ENCODE data around the gene POLR2A. TPM values are rescaled to one million over a fixed set of nuclear protein-coding genes. Genes with fewer than 3 reads are reported as not detected.

The POLR2A gene
- total RNA-seq, 1 experiment from 2014 or later, result 46.1 TPM

DNA sequence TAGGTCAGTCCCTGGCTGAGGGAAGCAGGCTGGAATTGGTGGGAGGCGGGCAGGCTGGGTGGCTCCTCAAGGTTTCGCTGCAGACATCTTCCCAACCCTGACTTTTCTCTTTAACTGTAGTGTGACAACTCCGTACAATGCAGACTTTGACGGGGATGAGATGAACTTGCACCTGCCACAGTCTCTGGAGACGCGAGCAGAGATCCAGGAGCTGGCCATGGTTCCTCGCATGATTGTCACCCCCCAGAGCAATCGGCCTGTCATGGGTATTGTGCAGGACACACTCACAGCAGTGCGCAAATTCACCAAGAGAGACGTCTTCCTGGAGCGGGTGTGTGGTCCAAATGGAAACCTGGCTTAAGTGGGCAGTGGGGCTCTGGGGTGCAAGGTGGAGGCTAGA is 15.0 kb downstream of the POLR2A start:
- no peak for DNase-seq
- peaks cover 64% of the 10 kb centered on the region for H3K36me3 ChIP-seq (replicated peaks; ENCODE audit: control insufficient read depth, insufficient read depth, low read length)
- H3K27me3 ChIP-seq (ENCODE audit: control insufficient read depth, insufficient read depth, low read length), result no peaks in the 10 kb centered on the region
- no peak overlapping the region for H3K4me3 ChIP-seq (ENCODE audit: insufficient read depth, low read depth, low read length)

- Histone ChIP-seq H3K4me3 (ENCODE audit: insufficient read depth, low read depth, low read length) (no peak overlapping the region), H3K36me3 (replicated peaks; ENCODE audit: control insufficient read depth, insufficient read depth, low read length) (peaks cover 66% of the 10 kb centered on the region), H3K27me3 (ENCODE audit: control insufficient read depth, insufficient read depth, low read length) (no peaks in the 10 kb centered on the region)
- no peak for DNase-seq
These were observed 17.6 kb downstream of the POLR2A start for GRCh38 chr17:7501729-7502128.

- no peaks in the 10 kb centered on the region for H3K27me3 ChIP-seq (ENCODE audit: control insufficient read depth, insufficient read depth, low read length)
- no peak for DNase-seq
- H3K36me3 ChIP-seq (replicated peaks; ENCODE audit: control insufficient read depth, insufficient read depth, low read length), result peaks cover 64% of the 10 kb centered on the region
- no peak overlapping the region for H3K4me3 ChIP-seq (ENCODE audit: insufficient read depth, low read depth, low read length)
These were observed 18.1 kb downstream of the POLR2A start for GRCh38 chr17:7502171-7502847.

GRCh38 chr17:7502987-7503386 is 18.8 kb downstream of the POLR2A start:
- peaks cover 58% of the 10 kb centered on the region for H3K36me3 ChIP-seq (replicated peaks; ENCODE audit: control insufficient read depth, insufficient read depth, low read length)
- no peaks in the 10 kb centered on the region for H3K27me3 ChIP-seq (ENCODE audit: control insufficient read depth, insufficient read depth, low read length)
- no peak overlapping the region for H3K4me3 ChIP-seq (ENCODE audit: insufficient read depth, low read depth, low read length)
- peak; percentile 72 for DNase-seq

- no peak for DNase-seq
- Histone ChIP-seq H3K27me3 (ENCODE audit: control insufficient read depth, insufficient read depth, low read length) (no peaks in the 10 kb centered on the region), H3K36me3 (replicated peaks; ENCODE audit: control insufficient read depth, insufficient read depth, low read length) (peaks cover 54% of the 10 kb centered on the region), H3K4me3 (ENCODE audit: insufficient read depth, low read depth, low read length) (no peak overlapping the region)
These were observed 19.4 kb downstream of the POLR2A start for GRCh38 chr17:7503521-7503920.

DNA sequence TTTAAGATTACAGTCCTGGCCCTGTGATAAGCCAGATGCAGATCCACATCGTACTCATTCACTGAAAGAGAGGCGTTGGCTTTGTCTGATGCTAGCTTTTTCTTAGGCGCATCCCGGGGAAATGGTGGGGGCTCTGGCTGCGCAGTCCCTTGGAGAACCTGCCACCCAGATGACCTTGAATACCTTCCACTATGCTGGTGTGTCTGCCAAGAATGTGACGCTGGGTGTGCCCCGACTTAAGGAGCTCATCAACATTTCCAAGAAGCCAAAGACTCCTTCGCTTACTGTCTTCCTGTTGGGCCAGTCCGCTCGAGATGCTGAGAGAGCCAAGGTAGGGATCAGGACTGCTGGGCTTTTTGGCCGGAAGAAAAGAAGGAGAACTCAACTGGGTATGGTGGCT is 24.0 kb downstream of the POLR2A start:
- peaks cover 53% of the 10 kb centered on the region for H3K36me3 ChIP-seq (replicated peaks; ENCODE audit: control insufficient read depth, insufficient read depth, low read length)
- DNase-seq, result no peak

GRCh38 chr17:7508846-7509245 is 24.7 kb downstream of the POLR2A start:
- peaks cover 51% of the 10 kb centered on the region for H3K36me3 ChIP-seq (replicated peaks; ENCODE audit: control insufficient read depth, insufficient read depth, low read length)
- H3K4me3 ChIP-seq (ENCODE audit: insufficient read depth, low read depth, low read length), result no peak overlapping the region
- H3K27me3 ChIP-seq (ENCODE audit: control insufficient read depth, insufficient read depth, low read length), result no peaks in the 10 kb centered on the region
- no peak for DNase-seq

More for the DNA sequence above, 24.0 kb downstream of the POLR2A start:
- H3K4me3 ChIP-seq (ENCODE audit: insufficient read depth, low read depth, low read length), result no peak overlapping the region
- no peaks in the 10 kb centered on the region for H3K27me3 ChIP-seq (ENCODE audit: control insufficient read depth, insufficient read depth, low read length)

- DNase-seq, result no peak
- no peak overlapping the region for H3K4me3 ChIP-seq (ENCODE audit: insufficient read depth, low read depth, low read length)
- peaks cover 53% of the 10 kb centered on the region for H3K36me3 ChIP-seq (replicated peaks; ENCODE audit: control insufficient read depth, insufficient read depth, low read length)
- H3K27me3 ChIP-seq (ENCODE audit: control insufficient read depth, insufficient read depth, low read length), result no peaks in the 10 kb centered on the region
These were observed 25.8 kb downstream of the POLR2A start for GRCh38 chr17:7509937-7510336.

- Histone ChIP-seq H3K36me3 (replicated peaks; ENCODE audit: control insufficient read depth, insufficient read depth, low read length) (peaks cover 50% of the 10 kb centered on the region), H3K4me3 (ENCODE audit: insufficient read depth, low read depth, low read length) (no peak overlapping the region), H3K27me3 (ENCODE audit: control insufficient read depth, insufficient read depth, low read length) (no peaks in the 10 kb centered on the region)
- no peak for DNase-seq
These were observed 26.9 kb downstream of the POLR2A start for GRCh38 chr17:7511108-7511507.

DNA sequence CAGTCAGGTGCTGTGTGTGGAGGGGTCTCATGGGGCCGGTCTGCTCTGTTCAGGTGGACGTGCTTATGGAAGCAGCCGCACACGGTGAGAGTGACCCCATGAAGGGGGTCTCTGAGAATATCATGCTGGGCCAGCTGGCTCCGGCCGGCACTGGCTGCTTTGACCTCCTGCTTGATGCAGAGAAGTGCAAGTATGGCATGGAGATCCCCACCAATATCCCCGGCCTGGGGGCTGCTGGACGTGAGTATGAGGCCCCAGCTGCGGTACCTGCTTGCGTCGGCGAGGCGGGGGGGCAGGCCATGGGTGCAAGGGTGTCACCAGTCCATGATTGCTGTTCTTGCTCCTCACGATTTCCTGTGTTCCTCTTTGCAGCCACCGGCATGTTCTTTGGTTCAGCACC is 27.9 kb downstream of the POLR2A start:
- Histone ChIP-seq H3K4me3 (ENCODE audit: insufficient read depth, low read depth, low read length) (no peak overlapping the region), H3K27me3 (ENCODE audit: control insufficient read depth, insufficient read depth, low read length) (no peaks in the 10 kb centered on the region), H3K36me3 (replicated peaks; ENCODE audit: control insufficient read depth, insufficient read depth, low read length) (peaks cover 45% of the 10 kb centered on the region)
- DNase-seq, result no peak

DNA sequence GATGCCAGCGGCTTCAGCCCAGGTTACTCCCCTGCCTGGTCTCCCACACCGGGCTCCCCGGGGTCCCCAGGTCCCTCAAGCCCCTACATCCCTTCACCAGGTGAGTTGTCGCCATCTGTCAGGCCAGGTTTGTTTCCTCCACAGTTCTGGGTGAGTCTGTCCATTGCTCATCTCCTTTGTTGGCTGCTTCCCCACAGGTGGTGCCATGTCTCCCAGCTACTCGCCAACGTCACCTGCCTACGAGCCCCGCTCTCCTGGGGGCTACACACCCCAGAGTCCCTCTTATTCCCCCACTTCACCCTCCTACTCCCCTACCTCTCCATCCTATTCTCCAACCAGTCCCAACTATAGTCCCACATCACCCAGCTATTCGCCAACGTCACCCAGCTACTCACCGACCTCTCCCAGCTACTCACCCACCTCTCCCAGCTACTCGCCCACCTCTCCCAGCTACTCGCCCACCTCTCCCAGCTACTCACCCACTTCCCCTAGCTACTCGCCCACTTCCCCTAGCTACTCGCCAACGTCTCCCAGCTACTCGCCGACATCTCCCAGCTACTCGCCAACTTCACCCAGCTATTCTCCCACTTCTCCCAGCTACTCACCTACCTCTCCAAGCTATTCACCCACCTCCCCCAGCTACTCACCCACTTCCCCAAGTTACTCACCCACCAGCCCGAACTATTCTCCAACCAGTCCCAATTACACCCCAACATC is 28.8 kb downstream of the POLR2A start:
- no peak for DNase-seq
- Histone ChIP-seq H3K36me3 (replicated peaks; ENCODE audit: control insufficient read depth, insufficient read depth, low read length) (peaks cover 45% of the 10 kb centered on the region), H3K27me3 (ENCODE audit: control insufficient read depth, insufficient read depth, low read length) (no peaks in the 10 kb centered on the region), H3K4me3 (ENCODE audit: insufficient read depth, low read depth, low read length) (no peak overlapping the region)

GRCh38 chr17:7513850-7514419 is 29.8 kb downstream of the POLR2A start:
- DNase-seq, result peak; percentile 49
- no peak overlapping the region for H3K4me3 ChIP-seq (ENCODE audit: insufficient read depth, low read depth, low read length)
- no peaks in the 10 kb centered on the region for H3K27me3 ChIP-seq (ENCODE audit: control insufficient read depth, insufficient read depth, low read length)
- H3K36me3 ChIP-seq (replicated peaks; ENCODE audit: control insufficient read depth, insufficient read depth, low read length), result peaks cover 41% of the 10 kb centered on the region

DNA sequence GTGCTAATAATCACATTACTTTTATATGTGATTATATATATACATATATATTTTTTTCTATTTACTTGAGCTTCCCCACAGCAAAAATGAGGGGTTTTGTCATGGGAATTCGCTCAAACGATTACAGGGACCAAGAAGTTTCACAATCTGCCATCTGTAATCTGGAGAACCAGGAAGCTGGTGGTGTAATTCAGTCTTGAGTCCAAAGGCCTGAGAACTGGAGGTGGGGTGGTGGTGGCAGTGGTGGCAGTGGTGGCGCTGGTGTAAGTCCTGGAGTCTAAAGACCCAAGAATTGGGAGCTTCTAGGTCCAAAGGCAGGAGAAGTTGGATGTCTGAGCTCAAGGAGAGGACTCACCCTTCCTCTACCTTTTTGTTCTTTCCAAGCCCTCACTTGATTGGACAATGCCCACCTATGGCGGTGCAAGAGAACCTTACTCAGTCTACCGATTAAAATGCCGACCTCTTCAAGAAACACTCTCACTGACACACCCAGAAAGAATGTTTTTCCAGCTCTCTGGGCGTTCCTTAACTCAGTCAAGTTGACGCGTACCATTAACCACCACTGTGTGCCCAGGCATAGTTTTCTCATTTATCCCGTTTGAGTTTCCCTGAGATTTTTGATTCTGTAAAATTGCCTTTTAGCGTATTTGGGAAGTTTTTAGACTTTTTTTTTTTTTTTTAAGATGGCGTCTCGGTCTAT is 31.9 kb downstream of the POLR2A start:
- no peak for DNase-seq
- H3K4me3 ChIP-seq (ENCODE audit: insufficient read depth, low read depth, low read length), result no peak overlapping the region

DNA sequence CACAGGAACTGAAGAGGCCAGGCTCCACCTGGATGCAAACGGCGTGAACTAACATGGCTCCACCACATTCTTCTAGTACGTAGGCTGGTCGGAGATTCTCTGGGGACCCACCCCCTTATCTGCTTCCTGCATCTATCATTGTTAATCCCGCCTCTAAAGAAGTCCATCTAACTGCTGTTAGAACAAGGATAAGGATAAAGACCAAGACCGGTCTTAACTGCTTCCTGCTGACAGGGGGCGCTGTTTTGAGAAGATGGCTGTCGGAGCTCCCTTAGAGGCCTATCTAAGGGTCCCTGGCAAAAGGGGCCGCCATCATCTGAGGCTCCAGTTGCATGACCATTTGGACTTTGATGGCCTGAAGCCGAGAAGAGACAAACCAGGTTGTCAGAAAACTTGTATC is 38.9 kb downstream of the POLR2A start:
- Histone ChIP-seq H3K27me3 (ENCODE audit: control insufficient read depth, insufficient read depth, low read length) (no peaks in the 10 kb centered on the region), H3K36me3 (replicated peaks; ENCODE audit: control insufficient read depth, insufficient read depth, low read length) (no peaks in the 10 kb centered on the region), H3K4me3 (ENCODE audit: insufficient read depth, low read depth, low read length) (no peak overlapping the region)
- DNase-seq, result peak; percentile 86

More for the DNA sequence above, 31.9 kb downstream of the POLR2A start:
- Histone ChIP-seq H3K36me3 (replicated peaks; ENCODE audit: control insufficient read depth, insufficient read depth, low read length) (peaks cover 29% of the 10 kb centered on the region), H3K27me3 (ENCODE audit: control insufficient read depth, insufficient read depth, low read length) (no peaks in the 10 kb centered on the region)

DNA sequence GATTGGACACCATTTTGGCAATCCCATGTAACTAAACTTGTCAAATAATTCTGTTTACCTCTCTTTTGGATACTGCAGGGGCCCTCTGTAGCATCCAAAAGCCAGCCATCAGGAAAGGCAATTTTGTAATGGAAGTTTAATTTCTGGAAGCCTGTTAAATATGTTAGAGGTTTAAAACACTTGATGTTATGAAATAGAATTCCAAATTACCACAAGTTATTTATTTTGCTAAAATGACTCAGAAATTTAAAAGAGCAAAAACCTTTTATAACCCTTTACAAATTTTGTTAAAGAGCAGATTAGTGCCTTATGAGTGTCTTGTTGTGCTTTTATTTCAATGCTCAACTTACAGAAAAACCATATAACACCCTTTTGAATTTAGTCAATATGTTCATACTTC is 44.7 kb downstream of the POLR2A start:
- DNase-seq, result no peak
- Histone ChIP-seq H3K36me3 (replicated peaks; ENCODE audit: control insufficient read depth, insufficient read depth, low read length) (no peaks in the 10 kb centered on the region), H3K27me3 (ENCODE audit: control insufficient read depth, insufficient read depth, low read length) (no peaks in the 10 kb centered on the region), H3K4me3 (ENCODE audit: insufficient read depth, low read depth, low read length) (no peak overlapping the region)
